ENCODE measurements around the gene CEP128.

Gene CEP128

GRCh38 chr14:80981156-80981555 is 39.6 kb upstream of the CEP128 start:
- H3K4me3 ChIP-seq (replicated peaks; ENCODE audit: low read depth, low read length) = no peak overlapping the region
- no peak for DNase-seq (ENCODE audit: low read depth)
- TF ChIP-seq CTCF (IDR thresholded peaks at IDR 0.05; ENCODE audit: low read length, missing control alignments) = no peak

- H3K4me3 ChIP-seq (replicated peaks; ENCODE audit: low read depth, low read length) = no peak overlapping the region
- TF ChIP-seq CTCF (IDR thresholded peaks at IDR 0.05; ENCODE audit: low read length, missing control alignments) = no peak
- DNase-seq (ENCODE audit: low read depth) = no peak
Observed at GRCh38 chr14:80979951-80980350, 38.4 kb upstream of the CEP128 start.

GRCh38 chr14:80978403-80978802 is 36.9 kb upstream of the CEP128 start:
- no peak for TF ChIP-seq CTCF (IDR thresholded peaks at IDR 0.05; ENCODE audit: low read length, missing control alignments)
- no peak for DNase-seq (ENCODE audit: low read depth)
- no peak overlapping the region for H3K4me3 ChIP-seq (replicated peaks; ENCODE audit: low read depth, low read length)

GRCh38 chr14:80977221-80977620 is 35.7 kb upstream of the CEP128 start:
- H3K4me3 ChIP-seq (replicated peaks; ENCODE audit: low read depth, low read length) = no peak overlapping the region
- no peak for TF ChIP-seq CTCF (IDR thresholded peaks at IDR 0.05; ENCODE audit: low read length, missing control alignments)
- DNase-seq (ENCODE audit: low read depth) = no peak

GRCh38 chr14:80974679-80975078 is 33.1 kb upstream of the CEP128 start:
- TF ChIP-seq CTCF (IDR thresholded peaks at IDR 0.05; ENCODE audit: low read length, missing control alignments) = no peak
- H3K4me3 ChIP-seq (replicated peaks; ENCODE audit: low read depth, low read length) = no peak overlapping the region
- DNase-seq (ENCODE audit: low read depth) = no peak

- no peak for DNase-seq (ENCODE audit: low read depth)
- H3K4me3 ChIP-seq (replicated peaks; ENCODE audit: low read depth, low read length) = no peak overlapping the region
- TF ChIP-seq CTCF (IDR thresholded peaks at IDR 0.05; ENCODE audit: low read length, missing control alignments) = no peak
Observed at GRCh38 chr14:80973931-80974641, 32.5 kb upstream of the CEP128 start.

GRCh38 chr14:80965037-80965436 is 23.5 kb upstream of the CEP128 start:
- no peak for TF ChIP-seq CTCF (IDR thresholded peaks at IDR 0.05; ENCODE audit: low read length, missing control alignments)
- H3K4me3 ChIP-seq (replicated peaks; ENCODE audit: low read depth, low read length) = no peak overlapping the region
- DNase-seq (ENCODE audit: low read depth) = no peak
